Stimulated activated effector memory CD8-positive, alpha-beta T cell treated with anti-CD3 and anti-CD28 coated beads, Interleukin-12 subunit alpha, Interleukin-12 subunit beta, amount 100 ng/mL, for 72 hours (primary cell): ENCODE data around the gene RAB11FIP2.
A peak's percentile ranks its signal among the peaks of the same experiment; 100 is the strongest.

Source experiments
- ATAC-seq: fragments of 150-1000 bp; cut with Tn5 transposase; 2 replicates; pipeline ENCODE4 v1.10.0; 2021
- DNase-seq, 2 donors: peaks; one replicate each; pipeline ENCODE4 v3.0.0; 2021 to 2022; ENCODE audit warnings: low spot score in 2 of 2
- H3K27ac Mint-ChIP-seq: one replicate; pipeline ENCODE4 v1.8.0; 2022; ENCODE audit warnings: mild to moderate bottlenecking, mixed read lengths
- H3K36me3 Mint-ChIP-seq: one replicate; pipeline ENCODE4 v1.8.0; 2022; ENCODE audit warnings: mild to moderate bottlenecking, mixed read lengths
- H3K4me1 Mint-ChIP-seq: one replicate; pipeline ENCODE4 v1.8.0; 2022; ENCODE audit warnings: mixed read lengths
- H3K4me3 Mint-ChIP-seq: one replicate; pipeline ENCODE4 v1.8.0; 2022; ENCODE audit warnings: mild to moderate bottlenecking, mixed read lengths
- H3K9me3 Mint-ChIP-seq: one replicate; pipeline ENCODE4 v1.8.0; 2022; ENCODE audit warnings: mixed read lengths

Gene RAB11FIP2

DNA sequence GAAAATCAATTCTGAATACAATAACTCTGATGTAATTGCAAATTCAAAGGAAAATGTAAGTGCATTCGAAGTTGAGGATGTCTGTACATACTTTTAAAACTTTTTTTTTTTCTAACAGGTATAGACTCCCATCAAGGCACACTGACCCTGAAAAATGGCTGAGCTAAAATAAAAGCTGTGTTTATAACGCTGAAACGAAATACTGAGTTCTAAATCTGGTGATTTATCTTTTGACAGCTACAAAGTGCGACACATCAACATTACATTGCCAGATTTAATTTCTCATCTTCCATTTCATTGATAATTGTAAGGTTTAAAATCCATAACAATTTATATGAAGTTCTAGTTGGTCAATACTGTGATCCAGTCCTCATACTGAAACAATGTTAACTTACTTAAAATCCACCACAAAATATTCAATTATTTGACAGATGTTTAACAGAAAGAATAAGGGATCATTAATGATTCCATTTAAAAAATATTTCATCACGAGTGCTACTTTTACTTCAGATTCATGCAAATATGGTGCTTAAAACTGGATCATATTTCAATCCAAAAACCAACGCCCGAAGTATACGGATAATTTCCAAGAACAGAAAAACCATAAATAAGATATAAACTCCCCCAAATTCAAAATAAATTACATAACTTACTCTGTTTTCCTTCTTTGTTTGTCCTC is 1.4 kb downstream of the RAB11FIP2 start:
- Mint-ChIP-seq H3K36me3 (no peaks in the 10 kb centered on the region), H3K27ac (peak overlapping the region; percentile 84), H3K4me3 (peak overlapping the region; percentile 80), H3K9me3 (no peaks in the 10 kb centered on the region), H3K4me1 (peaks cover 10% of the 10 kb centered on the region)
- DNase-seq (no peak), ATAC-seq (no peak)

DNA sequence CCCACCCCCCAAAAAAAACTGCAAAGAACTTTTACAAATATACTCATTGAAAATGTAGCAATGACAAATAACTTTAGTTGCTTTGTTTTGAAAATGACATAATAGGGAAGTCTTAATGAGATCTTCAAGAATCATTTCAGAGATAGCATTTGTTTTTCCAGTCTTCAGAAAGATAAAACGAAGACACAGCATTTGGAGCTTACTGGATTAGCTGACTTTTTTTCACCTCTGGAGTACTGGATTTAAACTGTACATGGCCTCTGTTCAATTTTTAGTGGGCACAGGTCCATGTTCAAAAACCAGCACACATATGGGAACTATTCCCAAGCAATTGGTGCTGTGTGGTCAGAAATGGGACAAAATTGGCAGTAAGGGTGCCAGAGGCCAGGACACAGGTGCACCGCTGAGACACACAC is 3.9 kb downstream of the RAB11FIP2 start:
- ATAC-seq = no peak
- Mint-ChIP-seq H3K4me3 (no peak overlapping the region), H3K4me1 (peaks cover 10% of the 10 kb centered on the region), H3K36me3 (peaks cover 8% of the 10 kb centered on the region), H3K27ac (no peak overlapping the region), H3K9me3 (no peaks in the 10 kb centered on the region)
- DNase-seq = no peak

- no peak overlapping the region for H3K27ac Mint-ChIP-seq
- DNase-seq = no peak
- ATAC-seq = no peak
- H3K9me3 Mint-ChIP-seq = no peaks in the 10 kb centered on the region
- peaks cover 10% of the 10 kb centered on the region for H3K4me1 Mint-ChIP-seq
- H3K36me3 Mint-ChIP-seq = peaks cover 8% of the 10 kb centered on the region
- no peak overlapping the region for H3K4me3 Mint-ChIP-seq
Measured at GRCh38 chr10:118042336-118042735, 4.4 kb downstream of the RAB11FIP2 start.

DNA sequence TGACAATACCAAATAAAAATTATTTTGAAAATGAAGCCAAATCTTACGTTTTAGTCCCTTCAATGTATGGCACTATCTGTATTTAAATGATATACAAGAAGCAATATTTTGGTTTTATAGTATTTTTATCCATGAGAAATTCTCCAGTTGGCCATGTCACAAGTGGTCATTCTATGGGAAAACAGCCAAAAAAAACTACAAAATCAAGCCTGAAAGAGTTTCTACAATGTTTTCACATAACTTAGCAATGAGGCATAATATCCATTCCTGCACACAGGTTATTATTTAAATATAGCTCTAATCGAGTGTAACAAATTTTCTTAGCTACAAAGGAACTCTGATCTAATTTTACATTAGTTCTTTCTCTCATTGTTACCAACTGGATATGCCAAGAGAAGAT is 5.4 kb downstream of the RAB11FIP2 start:
- Mint-ChIP-seq H3K4me3 (no peak overlapping the region), H3K36me3 (peaks cover 8% of the 10 kb centered on the region), H3K4me1 (peaks cover 10% of the 10 kb centered on the region), H3K27ac (no peak overlapping the region), H3K9me3 (no peaks in the 10 kb centered on the region)
- ATAC-seq (no peak), DNase-seq (no peak)

DNA sequence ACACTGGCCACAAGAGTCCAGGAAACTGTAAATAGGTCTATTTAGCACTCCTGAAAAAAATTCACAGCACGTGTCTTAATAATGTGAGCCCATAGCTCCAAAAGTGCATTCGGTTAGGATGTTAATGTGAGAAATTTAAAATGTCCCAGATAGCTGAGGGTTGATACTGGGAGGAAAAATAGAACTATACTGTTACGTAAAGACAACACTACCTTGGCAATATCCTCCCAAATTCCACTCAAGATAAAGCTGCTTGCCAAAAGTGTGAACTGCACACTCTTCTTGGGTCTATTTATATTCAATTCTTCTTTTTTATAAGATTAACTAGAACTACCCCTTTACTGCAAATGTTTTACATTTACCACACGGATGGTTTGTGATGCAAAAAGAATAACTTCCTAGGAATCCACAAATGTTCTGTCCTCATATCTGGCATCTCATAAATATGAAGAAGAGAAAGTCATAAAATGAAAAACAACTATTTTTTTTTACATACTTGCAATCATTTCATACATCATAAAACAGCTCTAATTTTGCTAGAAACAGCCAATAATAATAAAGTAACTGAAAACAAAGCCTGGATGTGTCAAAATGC is 10.4 kb downstream of the RAB11FIP2 start:
- Mint-ChIP-seq H3K4me3 (no peak overlapping the region), H3K36me3 (peaks cover 8% of the 10 kb centered on the region), H3K9me3 (no peaks in the 10 kb centered on the region), H3K4me1 (no peaks in the 10 kb centered on the region), H3K27ac (no peak overlapping the region)
- ATAC-seq (no peak), DNase-seq (no peak)

GRCh38 chr10:118035354-118036005 is 11.3 kb downstream of the RAB11FIP2 start:
- no peaks in the 10 kb centered on the region for H3K4me1 Mint-ChIP-seq
- ATAC-seq (no peak), DNase-seq (no peak)
- H3K27ac Mint-ChIP-seq = no peak overlapping the region
- H3K9me3 Mint-ChIP-seq = no peaks in the 10 kb centered on the region
- peaks cover 8% of the 10 kb centered on the region for H3K36me3 Mint-ChIP-seq
- H3K4me3 Mint-ChIP-seq = no peak overlapping the region

- Mint-ChIP-seq H3K9me3 (no peaks in the 10 kb centered on the region), H3K4me1 (no peaks in the 10 kb centered on the region), H3K4me3 (no peak overlapping the region), H3K36me3 (peaks cover 8% of the 10 kb centered on the region), H3K27ac (no peak overlapping the region)
- ATAC-seq = no peak
- no peak for DNase-seq
Measured at GRCh38 chr10:118034791-118035261, 11.9 kb downstream of the RAB11FIP2 start.

DNA sequence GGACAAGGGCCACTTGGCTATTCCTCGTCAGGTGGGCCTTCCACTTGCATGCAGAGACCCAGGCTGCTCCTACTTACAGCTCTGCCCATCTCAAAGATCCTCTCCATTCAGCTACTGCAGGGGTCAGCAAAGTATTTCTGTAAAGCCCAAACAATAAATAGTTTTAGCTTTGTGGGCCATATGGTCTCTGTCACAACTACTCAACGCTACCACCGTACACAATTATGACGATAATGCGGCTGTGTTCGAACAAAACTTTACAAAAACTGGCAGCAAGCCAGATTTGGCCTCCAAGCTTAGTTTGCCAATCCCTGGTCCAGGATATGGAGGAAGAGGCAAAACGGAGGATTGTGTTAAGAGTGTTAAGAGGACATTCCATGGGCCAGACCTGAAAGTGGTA is 12.8 kb downstream of the RAB11FIP2 start:
- Mint-ChIP-seq H3K4me1 (peaks cover 6% of the 10 kb centered on the region), H3K4me3 (no peak overlapping the region), H3K27ac (no peak overlapping the region), H3K36me3 (peaks cover 3% of the 10 kb centered on the region), H3K9me3 (no peaks in the 10 kb centered on the region)
- ATAC-seq (no peak), DNase-seq (no peak)

DNA sequence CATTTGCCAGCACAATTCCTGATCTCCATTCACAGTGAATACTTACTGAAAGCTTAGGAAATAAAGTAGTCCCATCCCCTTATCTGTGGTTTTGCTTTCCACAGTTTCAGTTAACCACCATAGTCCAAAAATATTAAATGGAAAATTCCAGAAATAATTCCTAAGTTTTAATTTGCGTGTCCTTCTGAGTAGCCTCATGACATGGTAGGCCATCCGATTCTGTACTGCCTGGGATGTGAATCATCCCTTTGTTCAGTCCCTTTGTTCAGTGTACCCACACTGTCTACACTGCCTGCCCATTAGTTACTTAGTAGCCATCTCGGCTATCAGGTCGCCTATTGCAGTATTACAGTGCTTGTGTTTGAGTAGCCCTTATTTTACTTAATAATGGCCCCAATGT is 14.2 kb downstream of the RAB11FIP2 start:
- ATAC-seq = no peak
- no peak for DNase-seq
- H3K4me3 Mint-ChIP-seq = no peak overlapping the region
- H3K9me3 Mint-ChIP-seq = no peaks in the 10 kb centered on the region
- H3K36me3 Mint-ChIP-seq = no peaks in the 10 kb centered on the region
- peaks cover 6% of the 10 kb centered on the region for H3K4me1 Mint-ChIP-seq
- H3K27ac Mint-ChIP-seq = no peak overlapping the region

DNA sequence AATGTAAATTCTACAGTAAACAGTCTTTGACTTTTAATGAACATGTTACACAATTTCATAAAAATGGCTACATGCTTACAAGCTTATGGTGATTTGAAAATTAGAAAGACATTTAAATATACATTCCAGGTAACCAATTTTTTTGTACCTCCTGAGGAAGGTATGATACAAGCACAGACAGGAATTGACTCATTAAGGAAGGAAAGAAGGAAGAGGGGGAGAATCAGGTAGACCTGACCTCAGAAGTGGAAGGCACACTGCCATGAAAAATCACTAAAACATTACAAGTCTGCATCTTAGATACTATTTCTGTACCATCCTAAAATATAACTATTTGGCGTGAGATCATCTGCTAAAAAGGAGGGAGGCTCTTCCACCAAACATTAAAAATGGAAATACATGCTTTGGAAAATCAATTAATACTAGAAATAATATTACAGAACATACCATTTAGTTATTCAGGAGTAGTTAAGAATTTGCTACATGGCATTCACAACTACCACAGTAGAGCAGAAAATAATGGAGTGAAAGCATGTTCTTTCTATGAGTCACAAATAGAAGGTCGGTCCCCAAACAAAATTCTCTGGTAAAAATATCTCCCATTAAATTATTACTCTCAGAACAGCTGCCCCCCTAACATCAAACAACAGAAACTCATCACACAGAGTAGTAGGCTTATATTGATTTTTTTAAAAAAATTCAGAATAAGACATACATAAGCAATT is 15.2 kb downstream of the RAB11FIP2 start:
- ATAC-seq = no peak

DNA sequence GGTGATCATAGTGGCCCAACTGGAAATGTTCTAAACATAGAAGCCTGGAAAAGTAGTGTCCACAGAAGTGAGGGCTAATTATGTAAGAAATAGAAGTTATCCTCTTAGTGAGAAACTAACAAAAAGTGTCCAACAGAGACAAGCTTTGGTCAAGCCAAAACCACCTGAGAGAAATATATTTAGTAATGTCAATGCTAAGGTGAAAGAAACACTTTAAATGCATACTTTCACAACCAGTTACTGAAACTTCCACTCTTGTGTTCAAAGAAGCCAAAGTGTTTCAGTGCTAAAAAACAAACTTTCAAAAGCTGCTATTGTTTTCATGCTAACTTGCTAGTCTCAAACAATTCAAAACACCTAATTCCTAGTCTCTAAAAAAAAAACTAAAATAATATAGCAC is 18.1 kb downstream of the RAB11FIP2 start:
- ATAC-seq (no peak), DNase-seq (no peak)
- no peaks in the 10 kb centered on the region for H3K9me3 Mint-ChIP-seq
- H3K4me3 Mint-ChIP-seq = no peak overlapping the region
- no peak overlapping the region for H3K27ac Mint-ChIP-seq
- no peaks in the 10 kb centered on the region for H3K36me3 Mint-ChIP-seq
- H3K4me1 Mint-ChIP-seq = peaks cover 6% of the 10 kb centered on the region

More for the DNA sequence above, 15.2 kb downstream of the RAB11FIP2 start:
- Mint-ChIP-seq H3K9me3 (no peaks in the 10 kb centered on the region), H3K4me1 (peaks cover 6% of the 10 kb centered on the region), H3K27ac (no peak overlapping the region), H3K4me3 (no peak overlapping the region), H3K36me3 (no peaks in the 10 kb centered on the region)
- DNase-seq = no peak

GRCh38 chr10:118027397-118027796 is 19.3 kb downstream of the RAB11FIP2 start:
- Mint-ChIP-seq H3K36me3 (no peaks in the 10 kb centered on the region), H3K27ac (no peak overlapping the region), H3K4me3 (no peak overlapping the region), H3K9me3 (no peaks in the 10 kb centered on the region), H3K4me1 (peaks cover 6% of the 10 kb centered on the region)
- DNase-seq (no peak), ATAC-seq (no peak)

DNA sequence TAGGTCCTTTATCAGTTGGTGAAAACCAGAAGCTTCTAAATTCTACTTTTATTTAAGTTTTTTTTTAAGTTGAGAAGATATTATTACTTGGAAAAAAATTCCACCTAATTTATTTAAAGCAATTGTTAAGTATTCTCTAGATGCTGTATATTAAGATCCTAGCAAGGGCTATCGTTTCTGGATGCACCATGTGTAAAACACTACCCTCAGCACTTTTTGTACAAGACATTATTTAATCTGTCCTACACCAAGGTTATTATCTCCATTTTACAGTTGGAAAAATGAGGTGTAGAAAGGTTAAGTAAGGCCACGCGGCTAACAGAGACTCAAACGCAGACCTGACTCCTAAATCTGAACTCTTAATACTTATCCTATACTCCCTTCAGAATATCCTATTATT is 19.8 kb downstream of the RAB11FIP2 start:
- ATAC-seq (no peak), DNase-seq (no peak)
- Mint-ChIP-seq H3K4me1 (peaks cover 6% of the 10 kb centered on the region), H3K27ac (no peak overlapping the region), H3K36me3 (no peaks in the 10 kb centered on the region), H3K4me3 (no peak overlapping the region), H3K9me3 (no peaks in the 10 kb centered on the region)

DNA sequence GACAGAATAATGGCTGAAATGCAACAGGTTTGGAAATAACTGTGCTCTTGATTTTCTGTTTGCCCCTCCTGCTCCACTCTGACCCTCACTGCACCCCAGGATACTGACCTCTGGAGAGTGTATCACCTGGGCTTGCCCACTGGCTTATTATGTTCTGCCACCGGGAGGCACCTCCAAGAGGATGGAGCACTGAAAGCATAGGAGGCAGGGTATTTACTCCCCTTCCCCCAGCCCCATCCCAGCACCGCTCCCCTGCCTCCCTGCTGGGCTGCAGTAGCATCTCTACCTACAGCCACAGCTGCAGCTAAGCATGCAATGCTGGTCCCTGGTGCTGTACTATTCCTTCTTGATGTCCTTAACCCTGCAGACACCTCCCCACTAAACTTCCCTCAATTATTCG is 26.4 kb downstream of the RAB11FIP2 start:
- no peaks in the 10 kb centered on the region for H3K9me3 Mint-ChIP-seq
- no peak overlapping the region for H3K27ac Mint-ChIP-seq

GRCh38 chr10:118017850-118018249 is 28.9 kb downstream of the RAB11FIP2 start:
- H3K27ac Mint-ChIP-seq = no peak overlapping the region
- H3K9me3 Mint-ChIP-seq = no peaks in the 10 kb centered on the region
- ATAC-seq = no peak
- no peak for DNase-seq
- peaks cover 5% of the 10 kb centered on the region for H3K36me3 Mint-ChIP-seq
- H3K4me3 Mint-ChIP-seq = no peak overlapping the region
- no peaks in the 10 kb centered on the region for H3K4me1 Mint-ChIP-seq

More for the DNA sequence above, 26.4 kb downstream of the RAB11FIP2 start:
- Mint-ChIP-seq H3K4me3 (no peak overlapping the region), H3K4me1 (no peaks in the 10 kb centered on the region), H3K36me3 (peaks cover 5% of the 10 kb centered on the region)
- peak; percentile 26 for ATAC-seq
- DNase-seq = no peak
